Right renal pelvis (tissue), 4 donors: ENCODE results near the gene CARD18. TPM values are rescaled to one million over a fixed set of nuclear protein-coding genes. Genes with fewer than 3 reads are reported as not detected.
"Not testable (repeated sequence)": the region's sequence is repeated elsewhere in the genome, so short reads cannot be mapped to it uniquely, and the experiment has no call there.

ENCODE experiments used
- DNase-seq, 4 donors: peaks; one replicate each; pipeline ENCODE4 v3.0.0-alpha.2; 2013; ENCODE audit warnings: low read depth in 4 of 4, low spot score in 3 of 4, missing footprints in 1 of 4
- polyA plus RNA-seq, 4 donors: library from polyadenylated mRNA; unstranded; fragments of 120-200 nt; gene quantifications; one replicate each; pipeline ENCODE4 v1.2.1, GENCODE V29; 2013; ENCODE audit not compliant: insufficient read length in 4 of 4

CARD18 gene
- polyA plus RNA-seq, 4 donors = not detected

DNA sequence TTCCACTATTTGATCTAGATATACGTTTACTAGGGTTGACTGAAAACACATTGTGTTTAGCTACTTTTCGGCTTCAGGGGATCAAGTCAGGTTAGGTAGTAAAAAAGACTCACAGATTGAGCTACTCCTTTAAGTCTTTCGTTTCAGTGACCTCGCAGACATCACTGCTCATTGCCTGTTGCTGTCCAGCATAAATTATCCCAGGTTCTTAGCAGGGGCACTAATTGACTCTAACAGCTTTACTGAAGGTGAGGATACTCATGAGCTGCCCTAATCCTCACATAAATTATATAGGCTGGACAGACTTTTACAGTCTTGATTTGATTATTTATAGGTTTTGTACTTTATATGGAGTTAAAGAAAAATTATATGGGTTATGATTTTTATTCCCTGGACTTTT is 3.7 kb downstream of the CARD18 start:
- DNase-seq = no peak

DNA sequence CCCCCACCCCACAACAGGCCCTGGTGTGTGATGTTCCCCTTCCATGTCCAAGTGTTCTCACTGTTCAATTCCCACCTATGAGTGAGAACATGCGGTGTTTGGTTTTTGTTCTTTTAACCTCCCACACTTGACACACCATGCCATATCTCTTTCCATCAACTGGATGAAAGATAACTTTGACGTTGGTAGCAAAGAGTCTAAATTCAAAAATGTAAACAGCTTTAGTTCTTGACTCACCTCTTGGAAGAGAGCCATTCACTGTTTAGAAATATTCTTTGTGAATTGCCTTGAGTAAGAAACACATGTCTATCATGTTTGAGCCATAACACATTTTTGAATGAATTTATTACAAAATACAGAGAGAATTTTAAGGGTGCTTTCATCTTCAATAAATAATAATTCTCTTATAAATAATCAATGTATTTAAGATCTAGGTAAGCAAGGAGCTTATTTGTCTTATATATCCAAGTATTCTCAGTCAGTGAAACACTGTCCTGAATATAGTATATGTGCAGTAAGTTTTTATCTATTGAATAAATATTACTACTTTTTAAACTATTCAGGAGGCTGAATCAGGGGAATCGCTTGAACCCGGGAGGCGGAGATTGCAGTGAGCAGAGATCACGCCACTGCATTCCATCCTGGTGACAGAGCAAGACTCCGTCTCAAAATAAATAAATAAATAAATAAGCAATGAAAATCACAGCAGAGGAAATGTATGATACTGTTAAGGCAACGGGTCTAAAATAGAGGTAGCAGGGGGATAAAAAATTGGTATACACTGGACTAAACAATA is 6.7 kb downstream of the CARD18 start:
- DNase-seq = no peak

DNA sequence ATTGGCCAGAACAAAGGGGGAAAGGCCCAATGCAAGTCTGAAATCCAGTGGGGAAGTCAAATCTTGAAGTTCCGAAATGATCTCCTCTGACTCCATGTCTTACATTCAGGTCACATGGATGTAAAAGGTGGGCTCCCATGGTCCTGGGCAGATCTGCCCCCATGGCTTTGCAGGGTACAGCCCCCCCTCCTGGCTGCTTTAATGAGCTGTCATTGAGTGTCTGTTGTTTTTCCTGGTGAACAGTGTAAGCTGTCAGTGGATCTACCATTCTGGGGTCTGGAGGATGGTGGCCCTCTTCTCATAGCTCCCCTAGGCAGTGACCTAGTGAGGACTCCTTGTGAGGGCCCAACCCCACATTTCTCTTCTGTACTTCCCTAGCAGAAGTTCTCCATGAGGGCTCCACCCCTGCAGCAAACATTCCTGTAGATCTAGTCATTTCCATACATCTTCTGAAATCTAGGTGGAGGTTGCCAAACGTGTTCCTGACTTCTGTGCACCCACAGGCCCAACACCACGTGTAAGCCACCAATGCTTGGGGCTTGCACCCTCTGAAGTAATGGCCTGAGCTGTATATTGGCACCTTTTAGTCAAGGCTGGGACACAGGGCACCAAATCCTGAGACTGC is 9.3 kb downstream of the CARD18 start:
- no peak for DNase-seq

DNA sequence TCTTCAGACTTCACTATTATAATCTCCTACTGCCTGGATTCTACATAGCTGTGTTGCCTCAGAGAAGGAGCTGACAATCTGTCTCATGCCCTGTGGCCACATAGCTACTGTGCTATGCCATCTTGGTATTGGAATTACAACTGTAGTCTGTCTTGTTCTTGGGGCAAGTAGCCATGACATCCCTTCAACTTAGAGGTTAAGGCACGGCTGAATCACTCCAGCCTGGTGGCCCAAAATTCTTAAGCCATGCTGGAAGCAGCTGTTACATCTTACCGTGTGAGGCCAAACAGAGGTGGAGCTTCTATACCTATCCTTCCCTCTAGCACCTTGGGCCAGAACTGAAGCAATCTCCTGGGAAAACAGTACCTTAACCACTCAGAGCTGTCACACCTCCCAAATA is 14.8 kb downstream of the CARD18 start:
- DNase-seq = no peak

DNA sequence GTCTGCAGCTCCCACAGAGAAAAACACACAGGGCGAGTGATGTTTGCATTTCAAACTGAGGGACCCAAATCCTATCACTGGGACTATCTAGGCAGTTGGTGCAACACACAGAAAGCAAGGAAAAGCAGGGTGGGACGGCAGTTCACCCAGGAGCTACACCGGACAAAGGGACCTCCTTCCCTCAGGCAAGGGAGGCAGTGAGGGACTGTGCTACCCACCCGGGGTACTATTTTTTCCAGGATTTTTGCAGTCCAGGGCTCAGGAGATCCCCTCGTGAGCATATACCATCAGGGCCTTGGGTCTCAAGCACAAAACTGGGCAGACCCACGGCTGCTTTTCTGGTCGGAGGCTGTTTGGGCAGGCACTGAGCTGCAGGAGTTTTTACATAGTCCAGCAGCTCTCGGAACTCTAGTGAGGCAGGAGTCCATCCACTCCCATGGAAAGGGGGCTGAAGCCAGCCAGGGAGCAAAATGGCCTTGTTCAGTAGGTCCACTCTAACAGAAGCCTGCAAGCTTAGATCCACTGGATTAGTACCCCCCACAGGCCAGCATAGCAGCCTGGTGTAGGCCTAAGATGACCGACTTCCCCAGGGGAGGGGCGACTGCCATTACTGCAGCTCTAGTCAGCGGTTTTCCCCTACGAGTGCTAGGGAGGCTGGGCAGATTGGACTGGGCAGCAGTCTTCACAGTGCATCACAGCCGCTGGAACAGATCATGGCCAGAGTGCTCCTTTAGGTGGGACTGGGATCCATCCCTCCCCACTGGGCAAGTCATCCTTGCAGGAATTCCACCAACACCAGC is 28.2 kb downstream of the CARD18 start:
- no peak for DNase-seq

DNA sequence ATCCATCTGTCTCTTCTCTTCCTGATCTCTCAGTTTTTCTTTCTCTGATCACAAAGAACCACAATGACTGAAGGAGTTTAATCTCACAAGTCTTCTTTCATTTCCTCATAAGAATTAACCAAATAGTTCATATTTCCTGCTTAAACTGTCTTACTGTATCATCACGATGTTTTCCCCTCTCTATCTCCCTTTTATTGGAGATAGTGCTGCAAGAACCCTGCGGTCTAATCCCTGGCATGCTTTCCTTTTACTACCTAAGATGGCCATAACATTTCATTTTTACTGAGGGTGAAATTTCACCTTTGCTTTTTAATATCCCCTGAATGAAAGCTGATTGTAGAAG is 28.9 kb downstream of the CARD18 start:
- no peak for DNase-seq

DNA sequence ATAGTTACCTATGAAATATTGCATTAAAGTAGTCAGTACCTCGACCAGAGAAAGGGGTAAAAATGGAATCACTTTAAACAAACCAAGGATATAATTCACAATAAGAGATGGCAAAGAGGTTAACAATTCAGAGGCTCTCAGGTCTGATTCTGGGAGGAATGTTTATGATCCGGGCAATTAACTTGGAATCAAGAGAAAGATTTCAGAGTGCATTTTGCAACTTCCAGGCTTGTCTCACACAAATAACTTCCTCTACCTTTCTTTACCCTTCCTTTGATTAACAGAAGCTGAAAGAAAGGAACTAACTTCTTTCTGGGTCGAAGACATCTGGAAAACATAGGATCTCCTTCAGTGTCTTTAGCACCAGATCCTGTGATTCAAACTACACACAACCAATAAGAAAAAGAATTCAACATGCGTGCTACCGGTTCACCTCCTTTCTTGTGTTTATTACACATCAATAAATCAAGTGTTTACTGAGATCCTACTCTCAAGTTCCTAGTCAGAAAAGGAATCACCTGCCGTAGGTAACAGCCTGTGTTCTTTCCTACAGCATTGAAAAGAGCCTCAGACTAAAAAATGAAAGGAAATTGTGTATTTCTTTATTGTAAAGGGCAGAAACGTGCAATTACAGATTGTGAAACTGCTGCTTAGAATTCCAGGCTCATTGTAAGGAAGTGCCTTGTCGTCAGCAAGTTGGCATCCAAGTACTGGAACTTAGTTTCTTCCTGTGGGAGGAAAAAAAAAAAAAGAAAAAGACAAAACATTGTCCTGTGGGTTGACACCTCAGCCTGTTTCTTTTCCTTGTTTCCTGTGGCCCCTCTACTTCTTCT is 29.5 kb downstream of the CARD18 start:
- DNase-seq = no peak

DNA sequence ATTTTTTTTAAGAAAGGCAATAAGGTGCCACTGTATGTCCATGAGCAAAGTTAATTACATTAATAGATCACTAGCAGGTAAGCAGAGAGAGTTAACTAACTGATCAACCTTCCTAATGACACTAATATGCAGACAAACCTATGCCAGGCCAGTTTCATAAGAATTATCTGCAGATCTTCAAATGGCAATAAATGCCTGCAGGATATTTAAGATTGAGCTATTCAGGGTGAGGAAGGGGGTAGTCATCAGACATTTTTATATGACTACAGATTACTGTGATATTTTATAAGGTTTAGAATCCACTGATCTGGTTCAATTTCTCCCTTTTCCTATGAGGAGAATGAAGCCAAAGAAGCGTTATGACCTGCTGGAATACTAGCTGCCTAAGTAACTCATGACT is 30.2 kb downstream of the CARD18 start:
- no peak for DNase-seq

DNA sequence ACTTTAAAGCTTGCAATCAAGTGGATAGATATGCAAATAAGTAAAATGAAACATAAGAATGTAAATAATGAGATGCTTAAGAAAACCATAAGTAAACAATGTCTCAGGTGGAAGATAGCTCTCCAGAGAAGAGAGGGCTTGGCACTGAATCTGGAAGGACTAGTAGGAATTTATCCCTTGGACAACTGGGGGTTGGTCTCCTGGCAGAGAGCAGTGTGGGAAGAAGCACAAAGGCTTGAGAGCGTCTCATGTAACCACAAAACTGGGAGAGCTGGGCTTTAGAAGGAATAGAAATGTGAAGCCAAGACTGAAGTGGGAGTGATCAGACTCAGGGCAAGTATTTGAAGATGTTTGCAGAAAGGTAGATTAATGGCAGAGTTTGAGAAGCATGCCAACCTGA is 31.3 kb downstream of the CARD18 start:
- no peak for DNase-seq

DNA sequence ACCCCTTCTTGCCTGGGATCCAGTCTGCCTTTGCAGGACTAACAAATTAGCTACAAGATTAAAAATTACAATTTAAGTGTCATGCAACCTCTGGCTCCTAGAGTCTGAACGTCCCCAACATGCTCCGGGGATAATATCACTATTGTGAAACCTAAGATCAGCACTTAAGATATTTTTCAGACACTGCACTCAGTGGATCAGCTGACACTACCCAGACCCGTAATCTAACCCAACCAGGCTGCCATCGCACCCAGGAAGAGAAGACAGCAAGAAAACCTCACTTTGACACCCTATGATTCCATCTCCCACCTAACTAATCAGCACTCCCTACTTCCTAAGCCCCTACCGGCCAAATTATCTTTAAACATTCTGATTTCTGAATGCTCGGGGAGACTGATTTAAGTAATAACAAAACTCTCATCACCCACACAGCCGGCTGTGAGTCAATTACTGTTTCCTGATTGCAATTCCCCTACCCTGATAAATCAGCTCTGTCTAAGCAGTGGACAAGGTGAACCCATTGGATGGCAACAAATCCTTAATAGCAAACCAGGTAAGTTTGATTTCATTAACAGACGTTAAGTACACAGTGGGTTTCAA is 32.2 kb downstream of the CARD18 start:
- not testable (repeated sequence) for DNase-seq

DNA sequence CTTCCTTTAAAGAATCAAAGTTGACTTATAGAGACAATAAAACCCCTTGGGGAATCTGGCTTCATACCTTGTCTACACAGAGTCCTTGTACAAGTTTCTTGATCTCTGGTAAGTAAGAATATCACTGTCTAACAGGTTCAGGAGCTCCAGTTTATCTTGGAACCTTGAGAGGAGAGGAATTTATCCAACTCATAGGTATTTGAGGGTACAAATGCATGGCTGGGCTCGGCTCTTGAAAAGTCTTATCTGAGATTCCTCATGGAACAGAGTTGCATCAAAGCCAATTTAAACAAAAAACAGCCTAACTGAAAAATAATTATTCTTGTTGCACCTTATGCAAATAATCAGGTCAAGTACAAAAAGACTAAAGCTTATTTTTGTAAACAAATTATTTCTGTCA is 33.4 kb downstream of the CARD18 start:
- no peak for DNase-seq

DNA sequence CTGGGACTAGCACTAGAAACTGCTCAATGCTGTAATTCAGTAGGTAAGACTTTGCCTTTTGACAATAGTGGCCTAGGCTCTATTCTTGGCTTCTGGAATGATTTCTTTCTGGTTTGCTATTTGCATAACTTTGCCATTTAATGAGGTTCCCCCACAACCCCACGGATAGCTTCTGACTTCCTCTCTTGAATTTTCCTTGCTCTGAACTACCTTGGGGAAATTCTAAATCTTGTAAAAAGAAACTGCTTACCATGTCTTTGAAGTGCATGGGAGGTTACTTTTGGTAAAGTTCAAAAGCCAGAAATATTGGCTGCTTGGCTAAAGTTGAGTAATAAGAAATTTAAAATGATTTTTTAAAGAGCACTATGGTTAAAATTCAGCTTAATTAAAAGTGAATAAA is 35.3 kb downstream of the CARD18 start:
- DNase-seq = no peak

DNA sequence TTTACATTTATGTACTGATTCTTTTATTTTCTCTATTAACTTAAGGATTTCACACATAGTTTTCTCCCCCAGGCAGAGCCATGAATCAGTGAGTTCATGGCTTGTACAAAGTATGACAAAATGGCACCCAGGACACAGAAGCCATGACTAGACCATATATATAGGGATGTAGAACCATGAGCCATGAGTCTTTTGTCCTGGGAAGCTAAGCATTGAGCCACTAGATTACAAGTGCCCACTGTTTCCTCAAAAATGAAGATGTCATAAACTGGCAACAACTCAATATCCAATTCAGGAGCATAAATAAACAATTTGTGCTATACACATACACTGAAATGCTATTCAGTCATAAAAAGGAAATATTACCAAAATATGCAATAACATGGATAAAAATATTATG is 36.2 kb downstream of the CARD18 start:
- no peak for DNase-seq

DNA sequence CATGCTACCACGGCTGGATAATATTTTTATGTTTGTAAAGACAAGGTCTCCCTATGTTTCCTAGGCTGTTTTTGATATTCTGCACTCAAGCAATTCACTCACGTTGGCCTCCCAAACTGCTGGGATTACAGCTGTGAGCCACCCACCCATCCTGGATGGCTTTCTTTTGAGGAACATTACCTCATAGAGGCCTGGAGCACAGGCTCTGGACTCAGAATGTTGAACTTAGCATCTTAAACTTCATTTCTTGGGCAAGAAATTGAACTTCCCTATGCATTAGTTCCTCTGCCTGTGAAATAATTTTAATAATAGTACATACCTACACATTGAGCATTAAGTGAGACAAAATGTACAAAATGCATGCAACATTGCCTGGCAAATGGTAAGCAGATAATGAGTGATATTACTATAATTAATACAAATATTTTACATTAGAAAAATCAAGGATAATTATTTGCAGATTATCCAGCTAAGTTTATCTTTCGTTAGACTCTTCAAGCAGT is 37.4 kb downstream of the CARD18 start:
- not testable (repeated sequence) for DNase-seq

DNA sequence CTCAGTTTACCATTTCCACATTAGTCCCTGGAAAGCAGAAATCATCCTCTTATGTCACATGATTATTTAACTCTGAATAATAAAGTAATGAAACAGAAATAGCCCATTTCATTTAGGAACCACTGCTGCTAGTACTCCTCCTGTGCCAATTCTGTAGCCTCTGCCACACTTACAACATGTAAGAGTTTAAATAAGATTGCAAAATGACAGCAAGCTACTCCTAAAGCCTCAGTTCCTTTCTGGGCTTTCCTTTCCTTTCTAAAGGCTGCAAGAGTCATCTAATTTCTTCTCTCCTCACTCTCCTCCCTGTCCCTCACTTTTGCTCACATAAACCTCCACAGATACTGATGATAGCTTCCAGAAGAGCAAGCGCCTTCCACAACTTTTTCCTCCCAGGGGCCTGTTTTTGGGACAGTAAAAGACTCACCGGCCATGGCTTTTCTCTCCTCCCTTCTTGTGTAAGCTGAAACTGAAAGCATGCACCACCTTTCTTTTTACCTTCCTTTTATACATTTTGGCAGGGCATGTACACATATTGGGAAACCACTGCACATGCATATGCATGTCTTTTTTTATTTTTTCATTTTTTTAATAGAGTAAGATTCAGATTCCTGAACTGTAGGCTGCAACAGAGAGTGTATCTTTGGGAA is 38.5 kb downstream of the CARD18 start:
- DNase-seq = no peak

DNA sequence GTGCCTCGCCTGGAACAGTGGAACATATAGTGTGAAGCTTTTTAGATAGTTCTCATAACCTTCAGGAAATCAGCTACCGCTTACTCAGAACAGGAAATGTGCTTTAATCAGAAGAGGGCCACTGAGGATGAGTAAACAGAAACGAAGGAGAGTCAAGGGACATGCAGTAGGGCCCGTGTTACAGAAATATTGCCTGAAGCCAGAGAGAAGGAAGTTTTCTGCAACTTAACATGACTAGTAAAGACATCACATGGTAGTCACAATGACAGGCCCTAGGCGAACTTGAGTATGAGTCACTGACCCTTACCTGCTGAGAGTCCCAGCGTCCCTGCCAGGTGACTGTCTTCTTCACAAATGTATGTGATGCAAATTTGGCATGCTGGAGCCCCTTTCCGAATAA is 39.4 kb downstream of the CARD18 start:
- DNase-seq = no peak

DNA sequence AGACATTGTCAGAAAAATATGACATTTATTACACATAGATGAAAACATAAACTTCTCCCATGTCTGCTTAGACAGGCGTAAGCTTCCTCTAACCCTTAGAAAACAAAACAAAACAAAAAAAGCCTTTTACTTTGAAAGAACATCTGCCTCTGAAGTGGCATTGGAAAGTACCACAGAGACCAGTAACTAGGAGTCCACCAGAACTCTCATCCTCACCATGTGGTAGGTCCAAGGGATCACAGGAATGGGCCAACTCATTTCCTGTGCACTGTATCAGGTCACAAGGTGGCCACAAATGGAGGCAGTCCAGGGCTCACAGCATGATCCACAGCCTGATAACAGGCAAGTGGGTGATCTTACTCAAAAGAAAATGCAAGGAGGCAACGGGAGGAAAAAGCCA is 40.0 kb downstream of the CARD18 start:
- not testable (repeated sequence) for DNase-seq

DNA sequence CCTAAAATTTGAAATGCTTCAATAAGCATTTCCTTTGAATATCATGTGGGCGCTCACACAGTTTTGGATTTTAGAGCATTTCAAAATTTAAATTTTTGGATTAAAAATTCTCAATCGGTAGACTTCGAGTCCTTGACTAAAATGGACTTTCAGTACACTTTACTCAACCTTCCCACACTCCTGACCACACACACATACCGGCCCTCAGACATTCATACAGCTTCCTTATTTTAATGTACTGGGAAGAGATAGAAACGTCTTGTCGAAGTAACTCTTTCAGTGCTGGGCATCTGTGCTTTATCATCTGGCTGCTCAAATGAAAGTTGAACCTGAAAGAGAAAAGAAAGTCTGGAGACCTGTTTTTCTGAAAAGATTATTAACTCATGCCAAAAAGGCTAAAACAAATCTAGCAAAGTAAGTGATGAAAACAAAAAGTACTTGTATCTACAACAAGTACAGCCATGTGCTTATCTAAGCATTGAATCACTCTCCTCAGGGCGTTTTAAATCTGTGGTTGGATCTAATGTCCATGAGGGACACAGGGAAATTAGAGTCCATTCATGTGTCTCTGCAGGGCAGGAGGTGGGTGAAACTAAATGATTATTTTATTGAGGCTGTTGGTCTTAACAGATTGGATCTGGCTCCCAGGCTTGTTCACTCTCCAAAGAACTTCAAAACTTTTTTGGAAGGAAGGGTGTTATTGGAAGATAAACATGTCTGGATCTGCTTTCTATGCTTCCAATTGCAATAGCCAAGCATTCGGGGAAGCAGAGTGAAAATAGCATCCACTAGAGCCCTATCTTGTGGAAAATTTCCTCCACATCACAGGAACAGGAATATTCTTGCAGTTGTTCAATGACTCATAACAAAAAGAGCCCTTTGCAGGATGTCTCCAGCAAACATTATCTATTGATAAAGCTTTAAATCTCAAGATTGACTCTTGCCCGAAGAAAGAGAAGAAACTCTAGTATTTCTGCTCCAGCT is 47.0 kb downstream of the CARD18 start:
- no peak for DNase-seq
